NCI-H446 treated with DMSO at 0.1 percent for 48 hours (cell line): Measurements from ENCODE around the gene AFG1L.
A peak's percentile ranks its signal among the peaks of the same experiment; 100 is the strongest.
"Not testable (repeated sequence)": the region's sequence is repeated elsewhere in the genome, so short reads cannot be mapped to it uniquely, and the experiment has no call there.

Experiments
- DNase-seq: peaks from one replicate; lab custom pipeline; 2025; lab: John Stamatoyannopoulos, UW

Gene AFG1L

GRCh38 chr6:108294727-108295625 is at the start of gene AFG1L:
Gene AFG1L (plus strand): TSS chr6:108295054. CDS start chr6:108295080, 26 bp downstream.
- peak; percentile 62 for DNase-seq

- DNase-seq, result not testable (repeated sequence)
Measured at GRCh38 chr6:108245095-108245494, 49.8 kb upstream of the AFG1L start.

DNA sequence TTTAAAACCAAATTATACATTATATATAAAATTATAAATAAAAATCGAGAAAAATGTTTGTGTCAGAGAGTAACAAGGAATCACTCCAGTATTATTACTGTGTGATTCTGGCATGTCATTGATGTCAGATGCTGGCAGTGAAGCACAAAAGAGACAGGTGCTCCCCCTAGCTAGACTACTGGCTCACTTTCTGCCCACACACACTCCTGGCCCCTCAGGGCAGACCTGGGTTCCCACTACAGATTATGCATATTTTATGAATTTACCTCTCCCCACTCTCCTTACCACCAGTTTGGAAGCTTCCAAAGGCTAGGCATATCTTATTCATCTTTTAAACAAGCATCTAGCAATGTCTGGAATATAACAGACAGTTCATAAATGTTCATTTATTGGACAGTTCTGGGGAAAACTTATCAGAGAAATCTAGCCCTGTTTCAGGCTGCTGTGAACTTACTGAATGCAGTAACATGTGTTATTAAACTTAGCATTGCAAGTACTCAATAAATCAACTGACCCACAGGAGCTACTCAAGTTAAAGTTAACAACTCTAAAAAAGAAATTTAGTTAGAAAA is 46.8 kb upstream of the AFG1L start:
- no peak for DNase-seq

GRCh38 chr6:108250240-108250866 is 44.5 kb upstream of the AFG1L start:
- no peak for DNase-seq

GRCh38 chr6:108251252-108251651 is 43.6 kb upstream of the AFG1L start:
- DNase-seq, result no peak

GRCh38 chr6:108252055-108252454 is 42.8 kb upstream of the AFG1L start:
- no peak for DNase-seq

- no peak for DNase-seq
Measured at GRCh38 chr6:108253241-108253640, 41.6 kb upstream of the AFG1L start.

- DNase-seq, result no peak
Measured at GRCh38 chr6:108254433-108255410, 40.1 kb upstream of the AFG1L start.

GRCh38 chr6:108260126-108260808 is 34.6 kb upstream of the AFG1L start:
- no peak for DNase-seq

GRCh38 chr6:108260809-108261569 is 33.9 kb upstream of the AFG1L start, which contains the start of gene SNX3:
Gene SNX3 (minus strand): TSS chr6:108261040. CDS start chr6:108260921, 119 bp downstream.
- DNase-seq, result peak; percentile 90

- DNase-seq, result no peak
Measured at GRCh38 chr6:108263371-108263770, 31.5 kb upstream of the AFG1L start.

GRCh38 chr6:108268845-108269244 is 26.0 kb upstream of the AFG1L start:
- no peak for DNase-seq

DNA sequence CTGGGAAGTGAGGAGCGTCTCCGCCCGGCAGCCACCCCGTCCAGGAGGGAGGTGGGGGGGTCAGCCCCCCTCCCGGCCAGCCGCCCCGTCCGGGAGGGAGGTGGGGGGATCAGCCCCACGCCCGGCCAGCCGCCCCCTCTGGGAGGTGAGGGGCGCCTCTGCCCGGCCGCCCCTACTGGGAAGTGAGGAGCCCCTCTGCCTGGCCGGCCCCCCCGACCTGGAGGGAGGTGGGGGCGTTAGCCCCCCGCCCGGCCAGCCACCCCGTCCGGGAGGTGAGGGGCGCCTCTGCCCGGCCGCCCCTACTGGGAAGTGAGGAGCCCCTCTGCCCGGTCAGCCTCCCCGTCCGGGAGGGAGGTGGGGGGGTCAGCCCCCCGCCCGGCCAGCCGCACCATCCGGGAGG is 24.9 kb upstream of the AFG1L start:
- not testable (repeated sequence) for DNase-seq

DNA sequence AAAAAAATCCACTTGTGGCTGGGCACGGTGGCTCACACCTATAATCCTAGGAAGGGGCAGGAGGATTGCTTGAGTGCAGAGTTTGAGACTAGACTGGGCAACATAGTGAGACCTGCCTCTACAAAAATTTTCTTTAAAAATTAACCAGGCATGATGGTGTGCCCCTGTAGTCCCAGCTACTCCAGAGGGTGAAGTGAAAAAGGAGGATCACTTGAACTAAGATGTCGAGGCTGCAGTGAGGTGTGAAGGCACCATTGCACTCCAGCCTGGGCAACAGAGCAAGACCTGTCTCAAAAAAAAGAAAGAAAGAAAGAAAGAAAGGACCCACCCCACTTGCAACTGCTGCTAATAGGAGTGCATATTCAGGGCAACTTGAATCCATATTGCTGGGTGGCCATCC is 20.3 kb upstream of the AFG1L start:
- no peak for DNase-seq

GRCh38 chr6:108275976-108276375 is 18.9 kb upstream of the AFG1L start:
- no peak for DNase-seq

DNA sequence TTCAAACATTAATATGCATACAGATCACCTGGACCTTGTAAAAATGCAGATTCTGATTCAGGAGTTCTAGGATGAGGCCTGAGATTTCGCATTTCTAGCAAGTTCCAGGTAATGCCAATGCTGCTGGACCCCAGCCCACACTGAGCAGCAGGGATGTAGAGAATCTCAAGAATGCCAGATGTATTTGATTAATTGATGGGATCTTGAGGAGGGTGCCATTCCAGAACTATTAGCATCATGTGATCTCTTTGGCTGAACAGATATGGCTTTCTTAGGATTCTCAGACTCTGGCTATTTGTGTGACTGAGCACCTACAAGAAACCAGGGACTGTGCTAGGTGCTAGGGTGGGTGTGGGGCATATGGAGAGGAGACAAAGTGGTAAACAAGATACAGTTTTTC is 17.6 kb upstream of the AFG1L start:
- no peak for DNase-seq

- DNase-seq, result no peak
Measured at GRCh38 chr6:108277831-108278230, 17.0 kb upstream of the AFG1L start.

- DNase-seq, result no peak
Measured at GRCh38 chr6:108285381-108285780, 9.5 kb upstream of the AFG1L start.

DNA sequence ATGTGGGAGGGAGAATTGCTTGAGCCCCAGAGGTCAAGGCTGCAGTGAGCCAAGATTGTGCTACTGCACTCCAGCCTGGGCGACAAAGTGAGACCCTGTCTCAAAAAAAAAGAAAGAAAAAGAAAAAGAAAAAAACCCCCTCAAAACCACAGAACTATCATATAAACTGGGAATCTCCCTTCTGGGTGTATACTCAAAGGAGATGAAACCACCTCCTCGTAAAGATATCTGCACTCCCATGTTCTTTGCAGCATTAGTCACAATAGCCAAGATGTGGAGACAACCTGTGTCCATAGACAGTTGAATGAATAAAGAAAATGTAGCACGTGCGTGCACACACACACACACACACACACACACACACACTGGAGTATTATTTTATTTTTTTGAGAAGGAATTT is 8.5 kb upstream of the AFG1L start:
- no peak for DNase-seq

- no peak for DNase-seq
Measured at GRCh38 chr6:108287373-108287772, 7.5 kb upstream of the AFG1L start.
